ENCODE measurements around the gene HYLS1.
"Not testable (repeated sequence)": the region's sequence is repeated elsewhere in the genome, so short reads cannot be mapped to it uniquely, and the experiment has no call there.

HYLS1 gene

GRCh38 chr11:125902277-125902926 lies 14.9 kb downstream of the HYLS1 start:
- DNase-seq (ENCODE audit: extremely low spot score) = no peak
- CTCF ChIA-PET = interaction anchor here (0.8 to 1.3 kb wide), 2 partner anchors 15 to 21 kb away, joined by 3 to 5 read pairs; no protein-coding TSS in a partner anchor
- peak; percentile 70 for TF ChIP-seq ZNF384 (IDR thresholded peaks at IDR 0.05)
- no peak for TF ChIP-seq SP1 (IDR thresholded peaks at IDR 0.05)
- POLR2A ChIA-PET = interaction anchor here (0.8 to 2.0 kb wide), 11 partner anchors 10 to 380 kb away, joined by 3 to 27 read pairs (median 4); partner anchors contain the start of genes FAM118B, FOXRED1, HYLS1 and RPUSD4

GRCh38 chr11:125902927-125903710 lies 15.7 kb downstream of the HYLS1 start, which contains the start of gene PUS3:
Gene PUS3 (minus strand): TSS chr11:125903206. CDS start chr11:125896284, 6,922 bp downstream.
- TF ChIP-seq CTBP1 (IDR thresholded peaks at IDR 0.05; ENCODE audit: borderline replicate concordance) (no peak), ZNF384 (IDR thresholded peaks at IDR 0.05) (no peak), LEF1 (IDR thresholded peaks at IDR 0.05; ENCODE audit: borderline replicate concordance) (no peak), FOXK2 (IDR thresholded peaks at IDR 0.05) (no peak), ELF4 (IDR thresholded peaks at IDR 0.05) (0 out of 2 replicates have a peak, but pooled peaks have one; percentile 25), NFRKB (IDR thresholded peaks at IDR 0.05) (no peak), PKNOX1 (IDR thresholded peaks at IDR 0.05) (no peak), FOXA1 (IDR thresholded peaks at IDR 0.05) (no peak)
- CTCF ChIA-PET = interaction anchor here (0.8 to 1.3 kb wide), 2 partner anchors 15 to 20 kb away, joined by 3 to 5 read pairs; no protein-coding TSS in a partner anchor
- DNase-seq (ENCODE audit: extremely low spot score) = peak; percentile 93
- POLR2A ChIA-PET = interaction anchor here (0.7 to 2.0 kb wide), 15 partner anchors 10 to 379 kb away, joined by 3 to 27 read pairs (median 4); partner anchors contain the start of genes FAM118B, FOXRED1, HYLS1 and RPUSD4

- ChIA-PET CTCF (no interaction called here), POLR2A (interaction anchor here (0.7 to 2.0 kb wide), 11 partner anchors 9 to 307 kb away, joined by 3 to 27 read pairs (median 5); partner anchors contain the start of genes FAM118B, HYLS1 and RPUSD4)
- DNase-seq (ENCODE audit: extremely low spot score) = no peak
- TF ChIP-seq NFRKB (IDR thresholded peaks at IDR 0.05) = no peak
- no peak for TF ChIP-seq ARNT (IDR thresholded peaks at IDR 0.05)
- TF ChIP-seq SP1 (IDR thresholded peaks at IDR 0.05) = no peak
- no peak for TF ChIP-seq LEF1 (IDR thresholded peaks at IDR 0.05; ENCODE audit: borderline replicate concordance)
- TF ChIP-seq TARDBP (IDR thresholded peaks at IDR 0.05) = no peak
Measured at GRCh38 chr11:125903711-125904659, 16.5 kb downstream of the HYLS1 start, which contains the start of gene DDX25. Gene DDX25 (plus strand): TSS chr11:125904508. CDS start chr11:125904518, 10 bp downstream.

GRCh38 chr11:125904678-125905077 lies 17.2 kb downstream of the HYLS1 start:
- TF ChIP-seq ARNT (IDR thresholded peaks at IDR 0.05) = no peak
- TF ChIP-seq BHLHE40 (IDR thresholded peaks at IDR 0.05; ENCODE audit: borderline replicate concordance) = no peak
- TF ChIP-seq HDGF (IDR thresholded peaks at IDR 0.05; ENCODE audit: borderline replicate concordance) = no peak
- TF ChIP-seq CTBP1 (IDR thresholded peaks at IDR 0.05; ENCODE audit: borderline replicate concordance) = no peak
- no peak for TF ChIP-seq NFRKB (IDR thresholded peaks at IDR 0.05)
- no peak for TF ChIP-seq FOXK2 (IDR thresholded peaks at IDR 0.05)
- TF ChIP-seq FOXA1 (IDR thresholded peaks at IDR 0.05) = no peak
- TF ChIP-seq TARDBP (IDR thresholded peaks at IDR 0.05) = no peak
- no peak for TF ChIP-seq L3MBTL2 (conservative IDR thresholded peaks at IDR 0.05)
- TF ChIP-seq ELF4 (IDR thresholded peaks at IDR 0.05) = no peak
- TF ChIP-seq LEF1 (IDR thresholded peaks at IDR 0.05; ENCODE audit: borderline replicate concordance) = no peak
- no peak for TF ChIP-seq ZNF384 (IDR thresholded peaks at IDR 0.05)
- no peak for TF ChIP-seq PKNOX1 (IDR thresholded peaks at IDR 0.05)
- no peak for TF ChIP-seq SP1 (IDR thresholded peaks at IDR 0.05)
- no peak for TF ChIP-seq FOXM1 (IDR thresholded peaks at IDR 0.05; ENCODE audit: borderline replicate concordance)
- no peak for TF ChIP-seq SUZ12 (IDR thresholded peaks at IDR 0.05)
- POLR2A ChIA-PET = no interaction called here
- CTCF ChIA-PET = no interaction called here
- DNase-seq (ENCODE audit: extremely low spot score) = no peak

GRCh38 chr11:125910226-125910849 lies 22.9 kb downstream of the HYLS1 start:
- POLR2A ChIA-PET = no interaction called here
- no peak for DNase-seq (ENCODE audit: extremely low spot score)
- CTCF ChIA-PET = interaction anchor here (0.6 kb wide), 1 partner anchor 380 kb away, joined by 3 read pairs; no protein-coding TSS in a partner anchor
- TF ChIP-seq FOXK2 (IDR thresholded peaks at IDR 0.05) (no peak), FOXM1 (IDR thresholded peaks at IDR 0.05; ENCODE audit: borderline replicate concordance) (no peak), HDGF (IDR thresholded peaks at IDR 0.05; ENCODE audit: borderline replicate concordance) (no peak), SUZ12 (IDR thresholded peaks at IDR 0.05) (no peak), LEF1 (IDR thresholded peaks at IDR 0.05; ENCODE audit: borderline replicate concordance) (no peak), NFRKB (IDR thresholded peaks at IDR 0.05) (no peak), ELF4 (IDR thresholded peaks at IDR 0.05) (no peak), BHLHE40 (IDR thresholded peaks at IDR 0.05; ENCODE audit: borderline replicate concordance) (no peak), SP1 (IDR thresholded peaks at IDR 0.05) (no peak), L3MBTL2 (conservative IDR thresholded peaks at IDR 0.05) (no peak), FOXA1 (IDR thresholded peaks at IDR 0.05) (no peak), ARNT (IDR thresholded peaks at IDR 0.05) (no peak), CTBP1 (IDR thresholded peaks at IDR 0.05; ENCODE audit: borderline replicate concordance) (no peak), TARDBP (IDR thresholded peaks at IDR 0.05) (no peak), ZNF384 (IDR thresholded peaks at IDR 0.05) (no peak), PKNOX1 (IDR thresholded peaks at IDR 0.05) (no peak)

- DNase-seq (ENCODE audit: extremely low spot score); CTCF ChIA-PET: not testable (repeated sequence)
- POLR2A ChIA-PET = interaction anchor here (0.9 to 2.4 kb wide), 2 partner anchors 12 to 354 kb away, joined by 3 to 13 read pairs; partner anchors contain the start of genes FOXRED1, PUS3 and SRPRA
Measured at GRCh38 chr11:125914601-125915000, 27.1 kb downstream of the HYLS1 start.

All from HEK293T (cell line).